Measurements from ENCODE around the gene ZFYVE28.
A peak's percentile ranks its signal among the peaks of the same experiment; 100 is the strongest.

ZFYVE28 gene

GRCh38 chr4:2411786-2412510 lies 6.5 kb downstream of the ZFYVE28 start:
- no peak for DNase-seq (ENCODE audit: low spot score)

GRCh38 chr4:2409381-2409783 lies 9.1 kb downstream of the ZFYVE28 start:
- no peak for DNase-seq (ENCODE audit: low spot score)

DNA sequence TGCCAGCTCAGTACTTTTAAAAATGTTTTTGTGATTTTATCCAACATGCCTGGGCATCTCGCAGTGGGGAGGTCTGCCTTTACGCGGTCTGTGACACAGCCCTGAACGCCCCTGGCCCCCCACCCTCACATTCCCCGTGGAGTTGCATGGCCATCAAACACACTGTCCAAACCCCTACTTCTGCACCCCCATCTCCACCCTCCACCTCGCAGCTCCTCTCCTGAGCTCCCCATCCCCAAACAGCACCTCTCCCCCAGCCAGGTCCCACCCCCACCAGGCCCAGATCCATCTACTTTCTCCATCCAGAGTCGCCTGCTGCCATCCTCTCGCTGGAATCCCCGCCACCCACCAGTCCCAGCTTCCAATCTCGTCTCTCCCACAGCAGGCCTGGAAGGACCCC lies 9.5 kb downstream of the ZFYVE28 start:
- DNase-seq (ENCODE audit: low spot score), result no peak

- DNase-seq (ENCODE audit: low spot score), result no peak
Measured at GRCh38 chr4:2408401-2408958, 10.0 kb downstream of the ZFYVE28 start.

DNA sequence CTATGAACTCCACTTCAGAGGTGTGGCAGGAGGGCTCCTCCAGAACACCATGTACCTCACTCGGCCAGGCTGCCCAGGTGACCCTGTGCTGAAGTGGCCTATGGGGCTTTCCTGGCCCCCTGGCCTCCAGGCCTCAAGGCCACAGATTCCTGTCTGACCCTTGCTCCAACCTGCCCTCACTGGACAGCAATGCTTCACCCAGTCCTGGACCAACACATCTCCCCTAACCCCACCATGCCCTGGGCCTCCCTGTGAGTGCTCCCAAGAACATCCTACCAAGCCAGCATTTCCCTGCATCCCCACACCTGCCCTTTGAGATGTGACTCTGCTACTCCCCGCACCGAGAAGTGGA lies 10.5 kb downstream of the ZFYVE28 start:
- DNase-seq (ENCODE audit: low spot score), result no peak

DNA sequence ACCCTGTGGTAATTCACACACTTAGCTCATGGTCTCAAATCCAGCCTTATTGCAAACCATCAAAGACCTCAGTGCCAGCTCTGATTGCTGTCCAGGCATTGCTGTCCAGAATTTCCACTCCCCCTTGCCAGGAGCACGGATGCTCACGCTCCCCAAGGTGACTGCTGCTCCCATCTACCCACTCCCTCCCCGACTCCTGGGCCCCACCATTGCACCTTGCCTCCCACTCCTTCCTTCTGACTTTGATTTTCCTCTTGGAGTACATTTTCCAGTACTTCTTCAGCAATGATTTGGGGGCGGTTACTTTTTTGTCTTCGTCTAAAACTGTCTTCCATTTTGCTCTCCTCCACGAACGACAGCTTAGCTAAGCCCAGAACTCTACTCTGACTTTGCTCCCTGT lies 11.5 kb downstream of the ZFYVE28 start:
- DNase-seq (ENCODE audit: low spot score), result no peak

DNA sequence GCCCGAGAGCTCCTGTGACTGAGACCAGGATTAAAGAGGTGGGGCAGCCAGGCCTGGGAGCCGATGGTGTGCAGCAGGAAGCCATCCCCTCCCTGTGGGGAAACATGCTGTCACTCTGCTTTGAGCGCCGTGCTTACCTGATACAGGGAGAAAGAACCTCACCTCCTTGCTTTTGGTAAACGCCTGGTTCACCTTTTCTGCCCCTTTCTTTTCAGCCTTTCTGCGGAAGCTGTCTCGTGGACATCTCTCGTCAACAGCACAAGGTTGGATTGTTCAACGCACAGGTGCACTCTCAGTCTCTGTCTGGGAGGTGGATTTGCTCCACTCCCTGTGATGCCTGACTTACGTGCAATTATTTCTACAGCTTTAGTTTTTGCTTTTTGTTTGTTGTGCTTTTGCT lies 12.0 kb downstream of the ZFYVE28 start:
- no peak for DNase-seq (ENCODE audit: low spot score)

- no peak for DNase-seq (ENCODE audit: low spot score)
Measured at GRCh38 chr4:2402941-2403340, 15.5 kb downstream of the ZFYVE28 start.

- peak; percentile 80 for DNase-seq (ENCODE audit: low spot score)
Measured at GRCh38 chr4:2402048-2402842, 16.2 kb downstream of the ZFYVE28 start.

DNA sequence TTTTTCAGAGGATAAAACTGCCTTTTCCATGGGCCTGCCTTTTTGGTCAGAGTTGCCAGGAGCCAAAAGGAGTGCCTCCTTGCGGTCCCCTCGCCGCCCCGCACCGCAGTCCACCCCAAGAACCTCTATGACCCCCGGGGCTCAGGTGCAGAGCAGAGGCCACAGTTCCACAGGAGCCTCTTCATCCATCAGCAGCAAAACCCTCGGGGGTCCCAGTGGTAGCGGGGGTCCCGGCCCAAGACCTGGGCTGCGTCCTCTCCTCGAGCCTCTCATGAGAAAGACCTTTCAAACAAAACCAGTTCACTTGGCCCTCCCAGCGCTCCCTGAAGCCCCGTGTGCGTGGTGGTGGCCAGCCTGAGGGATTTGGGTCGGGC lies 16.8 kb downstream of the ZFYVE28 start:
- DNase-seq (ENCODE audit: low spot score), result no peak

DNA sequence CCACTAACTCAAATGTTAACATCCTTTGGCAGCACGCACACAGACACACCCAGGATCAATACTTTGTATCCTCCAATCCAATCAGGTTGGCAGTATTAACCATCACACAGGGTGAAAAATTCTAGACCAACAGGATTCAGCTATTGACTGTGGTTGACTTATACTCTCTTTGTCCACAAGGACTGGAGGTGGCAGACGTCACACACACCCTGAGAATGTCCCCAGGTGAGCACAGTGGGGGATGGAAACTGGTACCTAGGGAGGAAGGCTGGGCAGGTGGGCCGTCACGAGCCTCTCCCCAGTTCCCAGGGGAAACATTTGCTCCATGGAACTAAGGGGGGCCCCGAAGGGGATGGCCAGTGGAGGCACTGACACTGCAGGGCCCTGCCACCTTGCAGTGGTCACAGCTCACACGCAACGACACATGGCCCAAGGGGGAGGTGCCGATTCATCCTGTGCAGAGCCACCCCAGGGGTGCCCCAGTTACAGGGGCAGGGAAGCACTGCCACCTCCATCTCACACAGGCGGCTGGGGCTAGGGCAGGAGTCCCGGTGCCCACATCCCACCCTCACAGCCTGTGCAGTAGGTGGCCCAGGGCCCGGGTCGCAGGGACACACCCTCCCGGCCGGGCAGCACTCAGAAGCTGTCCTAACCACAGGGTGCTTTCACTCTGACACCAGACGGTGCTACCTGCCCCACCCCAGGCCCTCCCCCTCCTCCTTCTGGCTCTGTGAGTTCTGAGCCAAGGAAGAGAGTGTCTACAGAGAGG lies 17.4 kb downstream of the ZFYVE28 start:
- DNase-seq (ENCODE audit: low spot score), result no peak

- DNase-seq (ENCODE audit: low spot score), result no peak
Measured at GRCh38 chr4:2399631-2400190, 18.7 kb downstream of the ZFYVE28 start.

DNA sequence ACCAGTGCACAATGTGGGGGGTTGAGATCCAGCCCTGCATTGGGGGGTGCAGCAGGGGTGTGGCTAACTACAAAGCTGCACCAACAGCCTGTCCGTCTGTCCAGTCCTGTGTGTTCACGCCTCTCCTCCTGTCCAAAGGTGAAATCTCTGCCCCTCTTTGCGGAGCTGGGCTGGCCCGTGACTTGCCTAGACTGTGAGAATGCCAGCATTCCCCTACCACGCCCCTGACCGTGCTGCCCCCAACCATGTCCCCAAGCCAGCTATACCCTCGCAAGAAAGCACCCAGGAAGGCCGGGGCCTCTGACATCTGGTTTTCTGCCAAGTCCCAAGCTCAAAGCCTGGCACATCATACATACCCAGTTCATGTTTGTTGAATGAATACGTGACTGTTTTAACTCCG lies 19.2 kb downstream of the ZFYVE28 start:
- no peak for DNase-seq (ENCODE audit: low spot score)

DNA sequence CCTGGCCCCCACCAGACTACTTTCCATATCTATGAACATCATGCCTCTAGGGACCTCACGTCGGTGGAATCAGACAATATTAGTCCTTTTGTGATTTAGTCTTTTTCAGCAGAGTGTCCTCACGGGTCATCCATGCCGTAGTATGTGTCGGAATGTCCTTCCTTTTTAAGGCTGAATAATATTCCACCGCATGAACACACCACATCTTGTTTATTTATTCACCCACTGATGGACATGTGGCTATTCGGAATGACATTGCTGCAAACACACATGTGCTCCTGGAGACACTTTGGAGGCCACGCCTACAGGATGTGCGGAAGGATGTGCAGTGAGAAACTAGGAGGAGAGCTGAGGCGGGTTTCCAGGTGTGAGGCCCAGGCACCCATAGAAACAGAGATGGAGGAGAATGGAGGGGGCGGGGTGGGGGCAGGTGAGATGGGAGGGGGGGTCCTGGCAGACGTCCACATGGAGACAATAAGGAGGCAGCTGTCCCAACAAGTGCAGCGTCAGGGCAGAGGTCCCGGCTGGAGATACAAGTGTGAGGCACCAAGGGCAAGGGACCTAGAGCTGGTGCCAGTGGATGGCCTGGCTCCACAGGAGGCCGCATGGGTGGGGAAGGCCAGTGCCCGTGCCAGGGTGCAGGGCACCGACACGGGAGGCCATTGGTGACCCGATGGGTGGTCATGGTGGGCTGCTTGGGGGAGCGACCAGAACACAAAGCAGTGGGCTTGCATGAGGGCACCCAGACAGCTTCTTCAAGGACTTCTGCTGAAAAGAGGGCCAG lies 20.7 kb downstream of the ZFYVE28 start:
- no peak for DNase-seq (ENCODE audit: low spot score)

GRCh38 chr4:2396781-2397368 lies 21.6 kb downstream of the ZFYVE28 start:
- no peak for DNase-seq (ENCODE audit: low spot score)

DNA sequence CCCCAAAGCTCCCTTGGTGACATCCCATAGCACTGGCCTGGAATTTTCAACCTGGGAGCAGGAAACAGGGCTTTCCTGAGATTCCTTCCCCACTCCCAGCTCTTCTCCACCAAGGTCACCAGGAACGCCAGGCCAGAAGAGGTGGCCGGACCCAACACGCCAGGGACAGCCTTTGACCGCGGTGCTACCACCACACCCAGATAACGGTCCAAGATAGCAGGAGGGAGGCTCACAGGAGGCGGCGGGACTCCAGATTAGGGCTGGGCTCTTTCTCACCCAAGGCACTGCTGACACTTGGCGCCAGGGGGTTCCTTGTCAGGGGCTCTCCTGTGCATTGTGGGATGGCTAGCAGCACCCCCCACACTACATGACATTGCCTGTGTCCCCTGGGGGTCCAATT lies 22.9 kb downstream of the ZFYVE28 start:
- DNase-seq (ENCODE audit: low spot score), result no peak

- DNase-seq (ENCODE audit: low spot score), result peak; percentile 37
Measured at GRCh38 chr4:2395038-2395437, 23.4 kb downstream of the ZFYVE28 start.

DNA sequence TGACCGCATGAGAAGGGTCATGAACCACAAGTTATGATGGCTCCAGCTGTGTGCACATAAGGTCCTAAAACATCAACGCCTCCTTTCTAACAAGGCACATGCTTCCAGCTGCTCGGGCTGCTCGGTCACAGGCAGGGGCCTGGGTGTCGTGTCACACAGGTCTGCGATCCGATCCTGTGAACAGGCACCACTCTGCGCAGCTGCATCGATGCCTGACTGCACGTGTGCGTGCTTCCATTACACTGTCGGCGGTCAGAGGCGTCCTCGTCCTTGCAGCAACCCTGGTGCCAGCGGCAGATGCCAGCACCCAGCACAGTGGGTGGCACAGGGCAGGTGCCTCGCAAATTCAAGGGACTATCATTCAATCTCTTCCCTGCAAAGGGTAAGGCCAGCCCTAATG lies 23.9 kb downstream of the ZFYVE28 start:
- DNase-seq (ENCODE audit: low spot score), result no peak

DNA sequence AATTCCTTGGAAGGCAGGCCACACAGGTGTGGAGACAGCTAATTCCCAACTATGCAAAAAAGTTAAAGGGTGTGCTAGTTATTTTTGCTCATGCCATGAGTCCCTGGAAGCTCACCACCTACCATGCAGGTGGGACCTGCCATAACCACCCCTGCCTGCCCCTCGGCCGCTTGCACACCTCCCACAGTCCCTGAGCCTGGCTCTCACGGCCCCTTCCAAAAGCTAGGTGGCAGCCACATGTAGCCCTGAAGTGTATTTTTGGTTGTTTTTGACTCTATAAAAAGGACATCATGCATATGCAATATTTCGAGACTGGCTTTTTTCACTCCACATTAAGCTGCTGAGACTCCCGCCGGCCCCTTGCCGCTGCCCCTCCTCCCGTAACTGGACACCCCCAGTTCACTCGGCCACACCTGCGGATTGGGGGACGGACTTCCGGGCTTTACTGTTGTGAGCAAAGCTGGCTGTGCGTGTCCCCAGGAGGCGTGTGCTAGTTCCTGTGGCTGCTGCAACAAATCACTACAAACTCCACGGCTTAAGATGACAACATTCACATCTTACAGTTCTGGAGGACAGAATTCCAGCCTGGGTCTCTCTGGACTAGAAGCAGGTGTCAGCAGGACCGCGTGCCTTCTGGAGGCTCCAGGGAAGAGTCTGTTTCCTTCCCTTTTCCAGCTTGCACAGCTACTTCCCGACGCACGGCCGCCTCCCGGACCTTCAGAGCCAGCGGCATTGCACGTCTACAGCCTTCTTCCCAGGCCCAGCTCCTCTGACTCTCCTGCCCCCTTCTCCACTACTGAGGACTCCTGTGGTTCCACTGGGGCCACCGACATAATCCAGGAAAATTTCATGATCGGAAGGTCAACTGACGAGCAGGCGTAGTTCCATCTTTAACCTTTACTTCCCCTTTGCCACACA lies 24.8 kb downstream of the ZFYVE28 start:
- DNase-seq (ENCODE audit: low spot score), result no peak

GRCh38 chr4:2390784-2391421 lies 27.5 kb downstream of the ZFYVE28 start:
- DNase-seq (ENCODE audit: low spot score), result no peak
